ENCODE results near the gene CDON.

CDON gene

GRCh38 chr11:125954123-125954944, 108.3 kb downstream of the CDON start:
- DNase-seq = no peak

GRCh38 chr11:125953401-125953935, 109.2 kb downstream of the CDON start:
- no peak for DNase-seq

- DNase-seq = no peak
These were observed 109.7 kb downstream of the CDON start for GRCh38 chr11:125952973-125953372.

- no peak for DNase-seq
These were observed 110.1 kb downstream of the CDON start for GRCh38 chr11:125952559-125952958.

- DNase-seq = no peak
These were observed 110.9 kb downstream of the CDON start for GRCh38 chr11:125951731-125952130.

- no peak for DNase-seq
These were observed 111.7 kb downstream of the CDON start for GRCh38 chr11:125950696-125951651.

GRCh38 chr11:125950178-125950490, 112.5 kb downstream of the CDON start:
- DNase-seq = no peak

- DNase-seq = no peak
These were observed 113.1 kb downstream of the CDON start for GRCh38 chr11:125949271-125950177.

GRCh38 chr11:125948278-125949051, 114.2 kb downstream of the CDON start:
- no peak for DNase-seq

GRCh38 chr11:125947419-125948277, 115.0 kb downstream of the CDON start:
- no peak for DNase-seq

GRCh38 chr11:125946712-125947418, 115.8 kb downstream of the CDON start:
- DNase-seq = no peak

- DNase-seq = no peak
These were observed 116.7 kb downstream of the CDON start, which contains the start of gene VSIG10L2 for GRCh38 chr11:125945797-125946520. Gene VSIG10L2, plus strand, starts transcription at chr11:125946044. Its CDS starts 12 bp downstream, at chr11:125946056.

GRCh38 chr11:125945011-125945796, 117.5 kb downstream of the CDON start:
- no peak for DNase-seq

- DNase-seq = no peak
These were observed 118.2 kb downstream of the CDON start for GRCh38 chr11:125944350-125945010.

- no peak for DNase-seq
These were observed 118.9 kb downstream of the CDON start for GRCh38 chr11:125943661-125944349.

- no peak for DNase-seq
These were observed 119.8 kb downstream of the CDON start for GRCh38 chr11:125942771-125943428.

Data from activated CD4-positive, alpha-beta T cell treated with anti-CD3 and anti-CD28 coated beads, Interleukin-2, amount 50 U/mL, for 4 hours (primary cell).